HG03558 (cell line): Measurements from ENCODE around the gene MLXIP.

ENCODE experiments used
- ATAC-seq: cut with Tn5 transposase; IDR thresholded peaks from one replicate; pipeline ENCODE4 v1.9.1; 2021; ENCODE audit warnings: moderate number of reproducible peaks; ENCODE audit not compliant: unreplicated experiment; ENCODE audit errors: extremely low read depth

MLXIP gene

GRCh38 chr12:122121745-122122144 lies 43.2 kb downstream of the MLXIP start:
- ATAC-seq: no peak

- no peak for ATAC-seq
Observed at GRCh38 chr12:122123051-122123760, 44.6 kb downstream of the MLXIP start.

GRCh38 chr12:122123761-122124145 lies 45.2 kb downstream of the MLXIP start:
- no peak for ATAC-seq

GRCh38 chr12:122124370-122124769 lies 45.8 kb downstream of the MLXIP start:
- no peak for ATAC-seq

- ATAC-seq: no peak
Observed at GRCh38 chr12:122125452-122126341, 47.1 kb downstream of the MLXIP start.

GRCh38 chr12:122126342-122126635 lies 47.7 kb downstream of the MLXIP start:
- ATAC-seq: no peak

- ATAC-seq: no peak
Observed at GRCh38 chr12:122126713-122127597, 48.4 kb downstream of the MLXIP start.

- no peak for ATAC-seq
Observed at GRCh38 chr12:122127839-122128238, 49.3 kb downstream of the MLXIP start.

- ATAC-seq: no peak
Observed at GRCh38 chr12:122128481-122128880, 49.9 kb downstream of the MLXIP start.

GRCh38 chr12:122129131-122129530 lies 50.6 kb downstream of the MLXIP start:
- ATAC-seq: no peak

GRCh38 chr12:122130150-122130549 lies 51.6 kb downstream of the MLXIP start:
- ATAC-seq: no peak

- no peak for ATAC-seq
Observed at GRCh38 chr12:122133192-122133950, 54.8 kb downstream of the MLXIP start.

- no peak for ATAC-seq
Observed at GRCh38 chr12:122135437-122136031, 57.0 kb downstream of the MLXIP start.

- ATAC-seq: no peak
Observed at GRCh38 chr12:122137229-122137628, 58.7 kb downstream of the MLXIP start.

GRCh38 chr12:122137681-122138080 lies 59.1 kb downstream of the MLXIP start:
- ATAC-seq: no peak

GRCh38 chr12:122138181-122138580 lies 59.6 kb downstream of the MLXIP start:
- no peak for ATAC-seq

GRCh38 chr12:122138616-122139015 lies 60.1 kb downstream of the MLXIP start:
- ATAC-seq: no peak

- no peak for ATAC-seq
Observed at GRCh38 chr12:122139266-122139665, 60.7 kb downstream of the MLXIP start.

- ATAC-seq: no peak
Observed at GRCh38 chr12:122139941-122140340, 61.4 kb downstream of the MLXIP start.
